IMR-90 (cell line): Measurements from ENCODE around the gene PRSS23. TPM values are rescaled to one million over a fixed set of nuclear protein-coding genes. Genes with fewer than 3 reads are reported as not detected.

Experiments
- ATAC-seq: fragments of 200-7000 bp; cut with Tn5 transposase; 2 replicates; pipeline ENCODE4 v1.9.1; 2020; ENCODE audit warnings: low read depth, mild to moderate bottlenecking, moderate library complexity
- BruUV-seq: library from RNA; stranded (reverse); fragments of 400-500 nt; replicated peaks from 2 replicates; lab custom pipeline; 2021; lab: Mats Ljungman, UMichigan
- CTCF ChIA-PET: fragments of 300-600 bp; formaldehyde crosslinking; extraction: SDS; loops from one replicate; lab custom pipeline; 2021; ENCODE audit warnings: antibody characterized with exemption; lab: Yijun Ruan, JAX
- POLR2A ChIA-PET: fragments of 300-600 bp; sonication (Branson Sonifier 250); formaldehyde crosslinking; loops from one replicate; lab custom pipeline; 2022; ENCODE audit warnings: antibody characterized with exemption; ENCODE audit not compliant: unreplicated experiment; lab: Charles Lee
- DNase-seq: peaks from one replicate; pipeline ENCODE4 v3.0.0; 2013
- H2AFZ ChIP-seq: replicated peaks from 2 replicates; pipeline ENCODE3; 2013; ENCODE audit warnings: low read length, mild to moderate bottlenecking; ENCODE audit not compliant: poor library complexity
- H2AK5ac ChIP-seq: 2 replicates; pipeline ENCODE4 v1.6.1; 2013; ENCODE audit warnings: low read depth, low read length, inconsistent platforms
- H2AK9ac ChIP-seq: replicated peaks from 2 replicates; pipeline ENCODE3; 2013; ENCODE audit warnings: mild to moderate bottlenecking, low read depth, low read length, moderate library complexity; ENCODE audit not compliant: poor library complexity
- H2BK120ac ChIP-seq: 2 replicates; pipeline ENCODE4 v1.6.1; 2013; ENCODE audit warnings: low read depth, low read length, inconsistent platforms
- H2BK15ac ChIP-seq: 3 replicates; pipeline ENCODE4 v1.6.1; 2013; ENCODE audit warnings: low read depth, low read length, inconsistent platforms
- H2BK20ac ChIP-seq: 2 replicates; pipeline ENCODE4 v1.6.1; 2013; ENCODE audit warnings: low read depth, mild to moderate bottlenecking, inconsistent platforms, low read length, moderate library complexity
- H2BK5ac ChIP-seq: 2 replicates; pipeline ENCODE4 v1.6.1; 2013; ENCODE audit warnings: mild to moderate bottlenecking, low read depth, low read length, inconsistent platforms; ENCODE audit not compliant: poor library complexity, severe bottlenecking
- H3K14ac ChIP-seq: replicated peaks from 2 replicates; pipeline ENCODE4 v1.6.1; 2013; ENCODE audit warnings: low read depth, low read length, inconsistent platforms
- H3K18ac ChIP-seq: 2 replicates; pipeline ENCODE4 v1.6.1; 2013; ENCODE audit warnings: low read depth, low read length, control low read depth
- H3K23ac ChIP-seq: 2 replicates; pipeline ENCODE4 v1.6.1; 2013; ENCODE audit warnings: low read depth, low read length, inconsistent platforms
- H3K27ac ChIP-seq: 2 replicates; pipeline ENCODE4 v1.5.1; 2013; ENCODE audit warnings: mild to moderate bottlenecking, control low read depth, low read length; ENCODE audit not compliant: insufficient read depth
- H3K27me3 ChIP-seq: 2 replicates; pipeline ENCODE4 v1.6.1; 2013; ENCODE audit warnings: low read length; ENCODE audit not compliant: control insufficient read depth, insufficient read depth
- H3K36me3 ChIP-seq: 2 replicates; pipeline ENCODE4 v1.6.1; 2013; ENCODE audit warnings: low read length, mixed read lengths; ENCODE audit not compliant: control insufficient read depth, insufficient read depth
- H3K4ac ChIP-seq: 2 replicates; pipeline ENCODE4 v1.6.1; 2013; ENCODE audit warnings: low read depth, low read length, inconsistent platforms
- H3K4me1 ChIP-seq: 2 replicates; pipeline ENCODE4 v1.6.1; 2013; ENCODE audit warnings: low read length, mixed read lengths; ENCODE audit not compliant: control insufficient read depth, insufficient read depth
- H3K4me2 ChIP-seq: 2 replicates; pipeline ENCODE4 v1.6.1; 2013; ENCODE audit warnings: low read depth, mild to moderate bottlenecking, control low read depth, low read length, moderate library complexity
- H3K4me3 ChIP-seq: 2 replicates; pipeline ENCODE4 v1.5.1; 2013; ENCODE audit warnings: low read depth, mild to moderate bottlenecking, control low read depth, low read length, moderate library complexity; ENCODE audit not compliant: insufficient read depth
- H3K56ac ChIP-seq: 2 replicates; pipeline ENCODE4 v1.6.1; 2013; ENCODE audit warnings: low read length, inconsistent platforms; ENCODE audit not compliant: insufficient read depth; ENCODE audit errors: extremely low read depth
- H3K79me1 ChIP-seq, 2 experiments: 2 replicates each; pipeline ENCODE4 v1.6.1; 2013; ENCODE audit warnings: low read length in 2 of 2, inconsistent platforms in 1 of 2, low read depth in 1 of 2
- H3K9ac ChIP-seq: 2 replicates; pipeline ENCODE4 v1.6.1; 2013; ENCODE audit warnings: low read depth, low read length, control low read depth
- H3K9me1 ChIP-seq: 2 replicates; pipeline ENCODE4 v1.6.1; 2013; ENCODE audit warnings: low read length, inconsistent platforms; ENCODE audit not compliant: insufficient read depth
- H3K9me3 ChIP-seq: 2 replicates; pipeline ENCODE4 v1.6.1; 2013; ENCODE audit warnings: low read length; ENCODE audit not compliant: control insufficient read depth, insufficient read depth
- H4K20me1 ChIP-seq: 2 replicates; pipeline ENCODE4 v1.6.1; 2013; ENCODE audit warnings: low read length, inconsistent platforms; ENCODE audit not compliant: insufficient read depth
- H4K5ac ChIP-seq: 2 replicates; pipeline ENCODE4 v1.6.1; 2013; ENCODE audit warnings: mild to moderate bottlenecking, low read depth, low read length, control low read depth
- H4K8ac ChIP-seq, 2 experiments: 2 replicates each; pipeline ENCODE4 v1.6.1; 2013; ENCODE audit warnings: low read depth in 2 of 2, low read length in 2 of 2, control low read depth in 1 of 2, inconsistent platforms in 1 of 2
- H4K91ac ChIP-seq: 2 replicates; pipeline ENCODE4 v1.6.1; 2013; ENCODE audit warnings: low read depth, low read length, inconsistent platforms; ENCODE audit not compliant: insufficient read depth
- SMC3 ChIP-seq: fragments of 150-350 bp; IDR thresholded peaks from 2 replicates; pipeline ENCODE4 v1.6.1; 2016; ENCODE audit warnings: low read depth, mild to moderate bottlenecking, antibody characterized with exemption, low read length, moderate library complexity
- WGBS, 2 experiments: methylation state at CpG; one replicate each; pipeline versions ENCODE4 v1.1.5 to v1.1.7; 2013; ENCODE audit warnings: missing lambda C conversion rate in 2 of 2; ENCODE audit not compliant: insufficient read length in 1 of 2; ENCODE audit errors: extremely low coverage in 2 of 2; 5-methylcytosine and 5-hydroxymethylcytosine counted together
- dilution Hi-C: fragments of 300-500 bp; cut with HindIII; formaldehyde crosslinking; loops from one replicate; pipeline ENCODE4 v1.14.3; 2018; ENCODE audit warnings: low sequenced_read_pairs; ENCODE audit not compliant: unreplicated experiment
- in situ Hi-C: fragments of 300-500 bp; cut with MboI; formaldehyde crosslinking; loops from 3 replicates; pipeline ENCODE4 v1.14.3; 2019; ENCODE audit warnings: low sequenced_read_pairs, inconsistent platforms, mixed read lengths
- intact Hi-C: fragments of 100-400 bp; cut with micrococcal nuclease; formaldehyde crosslinking; loops from 2 replicates; pipeline ENCODE4 v1.10.0; 2022
- polyA plus RNA-seq, 3 experiments: library from polyadenylated mRNA; depleted of rRNA; stranded (reverse); fragments of >200 nt; gene quantifications; 2 replicates each; pipeline ENCODE4 v1.2.3, GENCODE V29; 2012; ENCODE audit warnings: low replicate concordance in 1 of 3
- total RNA-seq: library from RNA; depleted of rRNA; stranded (reverse); fragments of >200 nt; gene quantifications from 2 replicates; pipeline ENCODE4 v1.2.3, GENCODE V29; 2012

The PRSS23 gene
- total and polyA plus RNA-seq, 2 of the 4 experiments (the other 2 are of a cell fraction) = 100 to 199 TPM

DNA sequence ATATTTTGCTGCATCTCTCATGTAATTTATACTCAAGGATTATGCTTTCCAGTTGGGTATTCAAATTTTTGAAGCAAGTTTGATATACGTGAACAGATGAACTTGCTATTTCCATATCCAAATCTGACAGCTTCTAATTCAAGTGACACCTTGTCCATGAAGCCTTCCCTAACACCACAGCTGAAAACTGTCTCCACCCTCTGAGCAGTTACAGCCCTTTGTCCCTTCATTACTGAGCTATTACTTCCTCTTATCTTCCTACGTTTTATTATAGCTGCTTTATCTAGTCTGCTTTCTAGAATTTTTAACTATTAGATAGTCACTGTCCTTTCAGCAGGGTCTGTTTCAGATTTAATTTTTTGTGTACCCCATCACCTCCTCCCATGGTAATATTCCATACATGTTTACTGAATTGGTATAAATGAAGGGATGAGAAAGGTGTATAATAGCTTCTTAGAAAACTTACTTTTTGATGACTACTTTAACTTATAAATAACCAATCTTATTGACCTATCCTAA, 13.3 kb upstream of the PRSS23 start:
- Histone ChIP-seq H2BK15ac (no peak overlapping the region), H3K4me2 (no peak overlapping the region), H3K9me3 (no peaks in the 10 kb centered on the region), H4K8ac (no peak overlapping the region), H3K56ac (no peak overlapping the region), H3K18ac (no peak overlapping the region), H3K27ac (no peak overlapping the region), H3K79me1 (no peaks in the 10 kb centered on the region), H2AK5ac (no peak overlapping the region), H2BK20ac (no peak overlapping the region), H3K23ac (no peak overlapping the region), H3K9ac (no peak overlapping the region), H3K4ac (no peak overlapping the region), H2AFZ (no peak overlapping the region), H2AK9ac (no peak overlapping the region), H3K4me1 (peaks cover 3% of the 10 kb centered on the region; the same call in 1 of the 2 replicates), H4K5ac (no peak overlapping the region), H3K27me3 (no peaks in the 10 kb centered on the region), H4K20me1 (no peaks in the 10 kb centered on the region), H3K14ac (no peak overlapping the region), H3K36me3 (no peaks in the 10 kb centered on the region), H2BK120ac (no peak overlapping the region), H3K9me1 (no peaks in the 10 kb centered on the region; the same call in 1 of the 2 replicates), H4K91ac (no peak overlapping the region), H2BK5ac (no peak overlapping the region), H3K4me3 (no peak overlapping the region)
- intact Hi-C loops (no loop called here), dilution Hi-C loops (no loop called here), in situ Hi-C loops (no loop called here)
- CTCF ChIA-PET = interaction anchor here (1.3 kb wide), 1 partner anchor 12 kb away, joined by 3 read pairs; no protein-coding TSS in a partner anchor
- POLR2A ChIA-PET = no interaction called here
- ATAC-seq (no peak), DNase-seq (no peak)
- WGBS, 2 experiments = no CpG with 5 or more reads among the region's 2 CpGs
- TF ChIP-seq SMC3 = no peak
- no TSS peak for BruUV-seq
